ENCODE results near the gene TMEM175.

- no peak for TF ChIP-seq CTCF (IDR thresholded peaks at IDR 0.05)
- no peak for TF ChIP-seq POLR2A (IDR thresholded peaks at IDR 0.05)
These were observed 31.3 kb downstream of the TMEM175 start for GRCh38 chr4:963276-964225.

Measured in lower leg skin (tissue), 3 donors.